C4-2B (cell line): Measurements from ENCODE around the gene ROS1.

ENCODE experiments used
- H3K27ac ChIP-seq: fragments of 450-650 bp; 2 replicates; pipeline ENCODE4 v1.5.1; 2017
- ZFX ChIP-seq: fragments of 450-650 bp; IDR thresholded peaks from 2 replicates; pipeline ENCODE4 v1.6.1; 2017
- TF ChIP-seq, protein P1 (sequence below): fragments of 450-650 bp; conservative IDR thresholded peaks from 2 replicates; pipeline ENCODE4 v1.5.1; 2017; ENCODE audit warnings: mild to moderate bottlenecking

The ROS1 gene

GRCh38 chr6:117409863-117410262 is 15.9 kb downstream of the ROS1 start:
- no peak overlapping the region for H3K27ac ChIP-seq
- TF ChIP-seq ZFX, result no peak
- TF ChIP-seq, protein P1, sequence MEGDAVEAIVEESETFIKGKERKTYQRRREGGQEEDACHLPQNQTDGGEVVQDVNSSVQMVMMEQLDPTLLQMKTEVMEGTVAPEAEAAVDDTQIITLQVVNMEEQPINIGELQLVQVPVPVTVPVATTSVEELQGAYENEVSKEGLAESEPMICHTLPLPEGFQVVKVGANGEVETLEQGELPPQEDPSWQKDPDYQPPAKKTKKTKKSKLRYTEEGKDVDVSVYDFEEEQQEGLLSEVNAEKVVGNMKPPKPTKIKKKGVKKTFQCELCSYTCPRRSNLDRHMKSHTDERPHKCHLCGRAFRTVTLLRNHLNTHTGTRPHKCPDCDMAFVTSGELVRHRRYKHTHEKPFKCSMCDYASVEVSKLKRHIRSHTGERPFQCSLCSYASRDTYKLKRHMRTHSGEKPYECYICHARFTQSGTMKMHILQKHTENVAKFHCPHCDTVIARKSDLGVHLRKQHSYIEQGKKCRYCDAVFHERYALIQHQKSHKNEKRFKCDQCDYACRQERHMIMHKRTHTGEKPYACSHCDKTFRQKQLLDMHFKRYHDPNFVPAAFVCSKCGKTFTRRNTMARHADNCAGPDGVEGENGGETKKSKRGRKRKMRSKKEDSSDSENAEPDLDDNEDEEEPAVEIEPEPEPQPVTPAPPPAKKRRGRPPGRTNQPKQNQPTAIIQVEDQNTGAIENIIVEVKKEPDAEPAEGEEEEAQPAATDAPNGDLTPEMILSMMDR, result no peak

DNA sequence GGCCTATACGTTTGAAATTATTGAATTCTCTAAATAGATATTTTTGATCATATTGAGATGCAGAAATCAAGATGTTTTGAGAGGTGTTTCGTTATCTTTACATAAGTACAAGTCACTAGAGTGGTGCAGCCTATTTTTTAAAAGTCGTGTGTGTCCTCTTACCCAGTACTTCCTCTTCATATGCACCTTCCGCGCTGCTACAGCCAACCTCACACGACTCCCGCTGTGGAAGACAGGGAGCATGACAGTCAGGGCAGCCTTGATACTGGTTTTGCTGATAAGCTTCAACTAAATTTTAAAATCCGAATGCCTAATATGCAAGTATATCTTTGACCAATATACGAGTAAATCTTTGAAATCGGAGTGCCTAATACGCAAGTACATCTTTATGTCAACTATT is 16.3 kb downstream of the ROS1 start:
- no peak overlapping the region for H3K27ac ChIP-seq
- TF ChIP-seq ZFX, result no peak
- TF ChIP-seq, protein P1, result no peak

GRCh38 chr6:117404548-117404947 is 21.2 kb downstream of the ROS1 start:
- TF ChIP-seq, protein P1, result peak; percentile 17; the same call in 1 of the 2 replicates
- TF ChIP-seq ZFX, result no peak

DNA sequence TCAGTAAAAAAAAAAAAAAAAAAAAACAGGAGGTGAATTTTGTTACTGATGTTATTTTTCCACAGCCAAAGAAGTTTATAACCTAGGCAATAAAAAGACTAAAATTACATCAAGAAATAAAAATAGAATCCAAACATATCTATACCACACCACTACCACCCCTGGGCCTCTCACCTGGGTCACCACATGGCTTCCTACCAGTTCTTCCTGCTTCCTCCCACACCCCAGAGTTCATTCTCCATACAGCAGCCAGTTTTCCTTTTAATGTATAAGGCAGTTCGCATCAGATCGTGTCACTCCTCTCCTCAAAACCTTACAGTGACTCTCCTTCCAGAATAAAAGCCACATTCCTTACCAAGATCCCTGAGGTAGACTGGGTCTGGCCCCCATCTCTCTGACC is 23.9 kb downstream of the ROS1 start:
- TF ChIP-seq, protein P1, result no peak
- no peak for TF ChIP-seq ZFX
- no peak overlapping the region for H3K27ac ChIP-seq

More at GRCh38 chr6:117404548-117404947, 21.2 kb downstream of the ROS1 start:
- no peak overlapping the region for H3K27ac ChIP-seq

- no peak overlapping the region for H3K27ac ChIP-seq
- TF ChIP-seq, protein P1, result peak; percentile 42
- no peak for TF ChIP-seq ZFX
These were observed 25.8 kb downstream of the ROS1 start for GRCh38 chr6:117399924-117400323.

DNA sequence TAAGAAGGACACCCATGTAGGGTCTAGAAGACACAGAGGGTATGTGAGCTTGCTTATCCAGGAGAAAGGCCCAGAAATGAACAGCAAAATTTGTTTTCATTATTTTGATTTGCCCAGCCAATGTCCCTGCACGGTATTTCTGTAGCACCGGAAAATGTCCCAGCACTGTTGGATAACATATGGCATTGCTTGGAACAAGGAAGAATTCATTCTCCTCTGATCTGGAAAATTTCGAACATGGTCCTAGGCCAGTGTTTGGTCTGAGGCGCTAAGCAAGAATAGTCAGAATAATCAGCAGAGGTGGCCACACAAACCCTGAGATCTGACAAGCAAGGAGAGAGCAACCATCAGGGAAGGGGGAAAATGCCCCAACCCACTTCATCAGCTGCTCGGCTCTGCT is 26.6 kb downstream of the ROS1 start:
- TF ChIP-seq, protein P1, result no peak
- TF ChIP-seq ZFX, result no peak
- no peak overlapping the region for H3K27ac ChIP-seq

DNA sequence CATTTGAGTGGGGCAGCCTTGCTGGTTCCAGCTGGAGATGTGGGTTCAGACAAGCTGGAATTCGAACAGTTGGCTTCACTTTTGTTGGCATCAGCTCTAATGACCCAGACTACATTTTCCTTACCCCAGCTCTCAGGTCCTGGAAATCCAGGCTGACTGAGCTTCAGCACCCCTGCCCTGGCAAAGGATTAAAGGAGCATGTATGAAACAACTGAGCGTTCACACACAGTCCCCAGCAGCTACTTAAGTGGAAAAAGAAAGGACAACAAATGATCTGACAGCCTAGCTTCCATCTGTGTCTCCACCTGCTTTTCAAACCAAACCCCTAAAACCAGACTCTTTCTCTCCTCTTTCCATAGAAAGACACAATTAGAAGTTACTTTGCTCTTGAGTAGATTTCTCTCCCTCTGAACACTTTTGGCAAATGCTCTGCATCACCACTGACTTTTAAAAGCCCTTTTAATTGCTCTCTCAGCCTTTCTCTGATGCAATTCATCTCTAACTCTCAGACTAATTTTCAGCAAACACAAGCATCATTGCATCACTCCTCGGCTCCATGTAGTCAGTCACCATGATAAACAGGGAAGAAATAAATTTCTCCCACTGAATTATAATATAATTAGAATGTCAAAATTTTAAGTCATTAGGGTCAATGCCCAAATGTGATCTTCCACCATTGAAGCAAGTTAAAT is 28.1 kb downstream of the ROS1 start:
- no peak overlapping the region for H3K27ac ChIP-seq
- TF ChIP-seq ZFX, result no peak
- TF ChIP-seq, protein P1, result no peak
